Left lobe of liver (tissue), 2 donors: ENCODE results near the gene TRAPPC3. TPM values are rescaled to one million over a fixed set of nuclear protein-coding genes. Genes with fewer than 3 reads are reported as not detected.

ENCODE experiments used
- ATAC-seq: fragments of 200-7000 bp; cut with Tn5 transposase; one replicate; pipeline ENCODE4 v1.9.1; 2020; ENCODE audit warnings: mild to moderate bottlenecking, moderate library complexity
- DNase-seq: peaks from one replicate; pipeline ENCODE4 v3.0.0-alpha.2; 2020; ENCODE audit warnings: low spot score
- total RNA-seq: library from RNA; stranded (reverse); gene quantifications from one replicate; pipeline ENCODE4 v1.2.1, GENCODE V29; 2021
- donor health status: DM: no; HTN: no; CAD: no; lungs with moderate emphysema.
- donor health status: DM: no; HTN: yes; CAD: no.

The TRAPPC3 gene
- total RNA-seq, 1 donor from 2014 or later, result 24.8 TPM

- no peak for ATAC-seq
- DNase-seq, result no peak
These were observed 5.6 kb upstream of the TRAPPC3 start for GRCh38 chr1:36154765-36155407.

- DNase-seq (no peak), ATAC-seq (no peak)
These were observed 5.0 kb upstream of the TRAPPC3 start for GRCh38 chr1:36154335-36154734.

DNA sequence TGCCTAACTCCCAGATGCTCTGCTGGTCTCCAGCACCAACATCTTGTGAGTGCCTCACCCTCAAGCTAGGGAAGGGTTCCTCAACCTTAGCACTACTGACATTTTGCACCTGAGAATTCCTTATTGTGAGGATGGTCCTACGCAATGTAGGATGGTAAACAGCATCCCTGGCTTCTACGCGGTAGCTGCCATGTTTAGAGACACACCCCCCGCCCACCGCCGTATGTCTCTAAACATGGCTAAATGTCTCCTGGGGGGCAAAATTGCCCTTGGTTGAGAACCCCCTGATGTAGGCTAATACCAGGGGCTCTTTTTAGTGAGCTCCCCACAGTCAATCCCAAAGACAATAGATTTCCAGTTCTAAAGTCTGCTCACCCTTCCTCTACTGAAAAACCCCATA, 4.2 kb upstream of the TRAPPC3 start:
- DNase-seq (no peak), ATAC-seq (no peak)

- DNase-seq (no peak), ATAC-seq (no peak)
These were observed 2.5 kb upstream of the TRAPPC3 start for GRCh38 chr1:36151845-36152203.

DNA sequence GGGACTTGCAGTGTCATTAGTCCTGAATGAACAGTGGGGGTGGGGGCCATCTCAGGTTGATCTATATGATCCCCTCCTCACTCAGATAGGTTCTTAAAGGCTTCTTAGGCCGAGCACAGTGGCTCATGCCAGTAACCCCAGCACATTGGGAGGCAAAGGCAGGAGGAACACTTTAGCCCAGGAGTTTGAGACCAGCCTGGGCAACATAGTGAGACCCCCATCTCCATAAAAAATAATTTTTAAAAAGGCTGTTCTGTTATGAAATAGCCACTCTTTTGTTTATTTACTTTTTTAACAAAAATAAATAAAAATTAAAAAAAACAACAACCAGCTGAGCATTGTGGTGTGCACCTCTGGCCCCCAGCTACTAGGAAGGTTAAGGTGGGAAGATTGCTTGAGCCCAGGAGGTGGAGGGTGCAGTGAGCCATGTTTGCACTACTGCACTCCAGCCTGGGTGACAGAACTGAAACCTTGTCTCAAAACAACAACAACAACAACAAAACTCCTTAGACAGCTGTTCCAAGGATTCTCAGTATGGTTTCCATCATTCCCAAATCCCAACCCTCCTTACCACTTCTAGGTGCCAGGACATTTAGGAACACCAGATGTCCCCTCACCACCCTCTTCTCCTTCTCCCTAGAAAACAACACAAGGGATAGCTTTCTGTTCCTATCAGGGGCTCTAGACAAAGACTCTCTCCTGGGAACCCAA, 2.0 kb upstream of the TRAPPC3 start:
- ATAC-seq, result no peak
- DNase-seq, result no peak

- peak; percentile 80 for ATAC-seq
- DNase-seq, result peak; percentile 92
These were observed 1.2 kb upstream of the TRAPPC3 start for GRCh38 chr1:36150296-36151133.

GRCh38 chr1:36149973-36150295, 648 bp upstream of the TRAPPC3 start:
- DNase-seq (no peak), ATAC-seq (no peak)

GRCh38 chr1:36148821-36149236, 457 bp downstream of the TRAPPC3 start:
- ATAC-seq (no peak), DNase-seq (no peak)

GRCh38 chr1:36144413-36144812, 4.9 kb downstream of the TRAPPC3 start:
- ATAC-seq, result no peak
- DNase-seq, result no peak

- ATAC-seq (no peak), DNase-seq (no peak)
These were observed 5.9 kb downstream of the TRAPPC3 start for GRCh38 chr1:36143424-36143823.

- ATAC-seq, result peak; percentile 19
- no peak for DNase-seq
These were observed 7.2 kb downstream of the TRAPPC3 start for GRCh38 chr1:36142121-36142520.

DNA sequence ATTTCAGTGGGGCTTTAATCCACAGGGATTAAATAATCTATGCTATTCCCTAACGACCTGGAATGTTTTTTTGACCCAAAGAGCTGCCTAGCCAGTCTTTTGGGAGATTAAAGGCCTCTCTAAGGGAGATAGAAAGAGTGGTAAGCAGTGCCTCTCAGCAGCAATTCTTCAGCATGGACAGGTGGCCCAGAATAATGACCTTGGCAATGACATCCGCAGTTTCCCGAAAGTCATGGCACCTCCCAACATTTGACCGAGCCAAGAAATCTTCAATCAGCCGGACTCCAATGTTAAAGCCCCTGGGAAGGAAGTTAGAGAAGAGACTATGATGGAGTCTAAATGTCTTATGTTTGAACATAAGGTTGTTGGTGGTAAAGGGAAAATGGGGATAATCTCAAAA, 9.8 kb downstream of the TRAPPC3 start:
- DNase-seq (no peak), ATAC-seq (no peak)

GRCh38 chr1:36137776-36138175, 11.5 kb downstream of the TRAPPC3 start:
- no peak for DNase-seq
- ATAC-seq, result no peak

- no peak for DNase-seq
These were observed 12.1 kb downstream of the TRAPPC3 start for GRCh38 chr1:36137226-36137625.

DNA sequence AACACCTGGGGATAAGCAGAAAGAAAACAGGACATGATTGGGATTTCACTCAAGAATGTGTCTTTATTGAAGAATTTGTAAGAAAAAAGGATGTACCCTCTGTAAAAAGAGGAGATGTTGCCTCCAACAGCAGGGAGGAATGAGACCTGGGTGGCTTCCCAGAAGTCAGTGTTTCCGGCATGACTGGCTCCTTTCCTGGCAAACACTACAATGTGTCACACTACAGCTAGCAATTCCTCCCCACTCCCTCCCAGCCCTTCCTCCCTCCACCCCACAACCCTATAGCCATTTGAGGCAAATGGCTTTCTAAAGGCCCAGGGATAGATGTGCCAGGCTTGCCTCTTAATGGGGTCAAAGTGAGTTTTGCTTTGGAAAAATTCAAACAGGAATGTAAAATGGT, 12.8 kb downstream of the TRAPPC3 start:
- DNase-seq (no peak), ATAC-seq (no peak)

More at GRCh38 chr1:36137226-36137625, 12.1 kb downstream of the TRAPPC3 start:
- no peak for ATAC-seq

DNA sequence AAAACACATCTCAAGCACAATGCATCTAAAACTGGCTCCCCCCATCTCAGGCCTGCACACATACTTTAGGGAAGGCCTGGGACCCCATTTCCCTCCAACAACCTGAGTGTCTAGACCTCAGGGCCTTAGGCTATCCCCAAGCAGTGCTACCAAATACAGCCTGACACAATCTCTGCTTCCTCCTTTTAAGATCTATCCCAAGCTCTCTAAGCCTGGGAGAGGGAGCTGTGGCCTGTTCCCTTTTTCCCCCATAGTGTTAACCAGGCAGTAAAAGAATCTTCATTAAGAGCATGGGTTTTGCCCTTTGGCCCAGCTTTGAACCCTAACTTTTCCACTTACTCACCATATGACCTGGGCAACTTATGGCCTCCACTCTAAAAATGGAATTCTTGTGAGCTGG, 13.5 kb downstream of the TRAPPC3 start:
- ATAC-seq, result no peak
- no peak for DNase-seq

- DNase-seq, result no peak
- ATAC-seq, result no peak
These were observed 14.0 kb downstream of the TRAPPC3 start for GRCh38 chr1:36135330-36135667.

DNA sequence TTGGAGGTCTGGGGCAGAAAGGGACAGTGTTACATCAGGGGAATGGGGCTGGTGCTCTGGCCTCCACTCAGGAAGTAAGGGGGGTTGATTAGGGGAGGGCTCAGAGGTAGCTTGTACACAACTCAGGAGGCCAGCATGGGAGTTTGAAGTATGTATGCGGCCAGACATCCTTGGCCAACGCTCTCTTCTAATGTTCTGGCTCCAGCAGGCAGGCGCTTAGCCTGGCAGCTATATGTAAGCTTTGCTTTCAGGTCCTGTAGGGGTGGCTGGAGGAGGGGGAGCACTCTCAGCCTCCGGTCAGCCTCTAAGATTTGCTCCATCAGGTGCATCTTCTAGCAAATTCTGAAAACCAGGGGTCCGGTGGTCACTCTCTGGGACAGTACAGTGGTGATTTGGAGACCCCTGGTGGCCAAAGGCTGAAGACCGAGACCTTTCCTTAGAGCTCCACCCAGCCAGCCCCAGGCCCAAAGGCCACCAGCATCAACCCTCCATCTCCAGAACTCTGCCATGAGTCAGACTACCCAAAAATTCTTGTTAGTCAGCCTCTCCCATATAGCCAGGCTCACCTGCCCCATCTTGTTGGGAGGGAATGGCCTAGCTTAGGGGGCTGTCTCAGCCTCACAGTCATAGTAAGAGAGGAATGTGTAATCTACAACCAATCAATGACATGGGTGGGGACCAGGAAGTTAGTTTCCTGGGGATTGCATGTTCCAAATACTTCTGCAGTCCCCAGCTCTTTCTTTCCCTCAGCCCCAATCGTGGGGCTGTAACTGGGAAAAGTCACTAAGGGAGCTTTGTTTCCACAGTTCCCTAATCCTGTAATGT, 14.6 kb downstream of the TRAPPC3 start:
- peak; percentile 72 for ATAC-seq
- no peak for DNase-seq

DNA sequence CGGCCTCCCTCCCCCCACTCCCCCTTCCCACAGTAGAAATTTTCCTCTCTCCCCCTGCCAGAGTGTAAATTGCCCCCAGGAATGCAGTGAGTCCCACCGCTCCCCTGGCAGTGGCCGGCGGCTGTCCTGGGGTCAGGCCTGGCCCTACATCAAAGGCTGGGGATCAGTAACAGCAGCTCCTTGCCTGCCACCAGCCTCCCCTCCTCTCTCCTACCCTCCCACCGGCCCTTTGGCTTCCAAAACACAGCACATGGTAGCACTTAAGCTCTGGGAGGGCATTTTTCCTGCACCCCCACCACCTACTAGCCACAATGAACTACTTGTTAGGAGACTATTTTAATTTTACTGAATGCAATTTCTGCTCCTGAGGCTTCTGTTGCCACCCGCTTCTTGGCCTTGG, 15.3 kb downstream of the TRAPPC3 start:
- no peak for ATAC-seq

DNA sequence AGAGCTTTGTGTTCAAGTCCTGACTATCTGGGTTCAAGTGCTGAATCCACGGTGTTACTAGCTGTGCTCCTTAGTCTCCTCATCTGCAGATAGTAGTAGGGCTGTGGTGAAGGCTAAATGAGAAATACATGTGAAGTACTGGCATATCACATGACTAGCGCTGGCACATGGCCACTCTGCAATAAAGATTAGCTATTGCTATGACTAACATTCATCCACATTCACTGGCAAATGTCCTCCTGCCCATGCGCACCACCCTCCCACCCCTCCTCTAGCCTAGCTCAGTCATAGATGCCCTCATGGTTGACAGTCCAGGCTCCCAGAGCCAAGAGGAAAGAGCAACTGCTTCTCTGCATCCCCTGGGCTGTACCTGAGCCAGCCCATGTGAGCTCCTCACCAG, 15.8 kb downstream of the TRAPPC3 start:
- ATAC-seq, result peak; percentile 19
- DNase-seq, result no peak

More for the DNA sequence above, 15.3 kb downstream of the TRAPPC3 start:
- DNase-seq, result no peak

- ATAC-seq (no peak), DNase-seq (no peak)
These were observed 17.3 kb downstream of the TRAPPC3 start for GRCh38 chr1:36132029-36132428.
